Endothelial cell of umbilical vein (primary cell): Measurements from ENCODE around the gene CGNL1. TPM values are rescaled to one million over a fixed set of nuclear protein-coding genes. Genes with fewer than 3 reads are reported as not detected.

Source experiments
- BruUV-seq: library from RNA; stranded (reverse); fragments of 400-500 nt; replicated peaks from 2 replicates; lab custom pipeline; 2021; lab: Mats Ljungman, UMichigan
- CTCF ChIA-PET: fragments of 300-600, 350-600 bp; sonication (Branson Sonifier 250); formaldehyde crosslinking; loops from one replicate; lab custom pipeline; 2021; ENCODE audit warnings: antibody characterized with exemption, inconsistent platforms; lab: Charles Lee
- POLR2A ChIA-PET: fragments of 300-600, 350-600 bp; sonication (Branson Sonifier 250); formaldehyde crosslinking; loops from one replicate; lab custom pipeline; 2021; ENCODE audit warnings: antibody characterized with exemption, inconsistent platforms; lab: Charles Lee
- DNase-seq: peaks from one replicate; pipeline ENCODE4 v3.0.0-alpha.2; 2011; ENCODE audit warnings: low read depth, low spot score
- FAIRE-seq: peaks from 2 replicates; lab custom pipeline; 2011; peaks lifted over from hg19 to GRCh38; lab: Jason Lieb, UNC
- H2AFZ ChIP-seq: 2 replicates; pipeline ENCODE4 v1.6.0; 2012; ENCODE audit warnings: low read depth, low read length, control low read depth, inconsistent platforms
- H3K27ac ChIP-seq: 2 replicates; pipeline ENCODE4 v1.5.1; 2011; ENCODE audit warnings: low read depth, mild to moderate bottlenecking, control low read depth, low read length, moderate library complexity; ENCODE audit not compliant: insufficient read depth
- H3K27me3 ChIP-seq, 2 experiments: 2 replicates each; pipeline versions ENCODE4 v1.6.0 to v1.6.1; 2011; ENCODE audit warnings: low read length in 2 of 2, mixed read lengths in 1 of 2; ENCODE audit not compliant: control insufficient read depth in 2 of 2, insufficient read depth in 2 of 2
- H3K36me3 ChIP-seq, 2 experiments: 2 replicates in 1 of 2; 3 replicates in 1 of 2; pipeline ENCODE4 v1.5.1; 2011; ENCODE audit warnings: low read length in 2 of 2, mild to moderate bottlenecking in 1 of 2, moderate library complexity in 1 of 2; ENCODE audit not compliant: control insufficient read depth in 2 of 2, insufficient read depth in 2 of 2; ENCODE audit errors: extremely low read depth in 1 of 2
- H3K4me1 ChIP-seq: 3 replicates; pipeline ENCODE4 v1.5.1; 2011; ENCODE audit warnings: mild to moderate bottlenecking, low read length; ENCODE audit not compliant: control insufficient read depth, insufficient read depth; ENCODE audit errors: extremely low read depth
- H3K4me2 ChIP-seq: 2 replicates; pipeline ENCODE4 v1.6.1; 2011; ENCODE audit warnings: low read length, control low read depth, mixed read lengths; ENCODE audit not compliant: insufficient read depth
- H3K4me3 ChIP-seq, 3 experiments: fragments of 200-600 bp in 1 of 3; sonication (generic), shearing (Covaris generic) in 1 of 3; replicated peaks in 1 of 3; 2 replicates each; pipeline ENCODE4 v1.5.1; 2011 to 2016; ENCODE audit warnings: control low read depth in 3 of 3, low read length in 3 of 3, mild to moderate bottlenecking in 2 of 3, inconsistent platforms in 1 of 3, low read depth in 1 of 3, moderate library complexity in 1 of 3; ENCODE audit not compliant: insufficient read depth in 1 of 3
- H3K79me2 ChIP-seq: 2 replicates; pipeline ENCODE4 v1.6.0; 2012; ENCODE audit warnings: low read length, inconsistent platforms; ENCODE audit not compliant: control insufficient read depth, insufficient read depth
- H3K9ac ChIP-seq: replicated peaks from 2 replicates; pipeline ENCODE3; 2011; ENCODE audit warnings: low read length, control low read depth; ENCODE audit not compliant: insufficient read depth; ENCODE audit errors: extremely low read depth
- H3K9me1 ChIP-seq: replicated peaks from 3 replicates; pipeline ENCODE4 v1.6.0; 2011; ENCODE audit warnings: mild to moderate bottlenecking, low read length; ENCODE audit not compliant: control insufficient read depth, insufficient read depth; ENCODE audit errors: extremely low read depth
- H3K9me3 ChIP-seq: replicated peaks from 2 replicates; pipeline ENCODE4 v1.5.1; 2012; ENCODE audit warnings: low read length, inconsistent platforms; ENCODE audit not compliant: control insufficient read depth, insufficient read depth
- H4K20me1 ChIP-seq: replicated peaks from 2 replicates; pipeline ENCODE3; 2011; ENCODE audit warnings: mild to moderate bottlenecking, low read length; ENCODE audit not compliant: control insufficient read depth, insufficient read depth; ENCODE audit errors: extremely low read depth
- FOS ChIP-seq: IDR thresholded peaks from 2 replicates; pipeline ENCODE4 v1.6.1; 2011; ENCODE audit warnings: mild to moderate bottlenecking, low read length, moderate library complexity, borderline replicate concordance; ENCODE audit not compliant: insufficient read depth
- GATA2 ChIP-seq: IDR thresholded peaks from 2 replicates; pipeline ENCODE4 v1.7.0; 2011; ENCODE audit warnings: low read depth, mild to moderate bottlenecking, moderate library complexity, mixed read lengths, low read length; ENCODE audit not compliant: insufficient read length, insufficient read depth
- JUN ChIP-seq: IDR thresholded peaks from 2 replicates; pipeline ENCODE4 v1.6.1; 2011; ENCODE audit warnings: borderline replicate concordance, low read depth; ENCODE audit not compliant: insufficient read length, insufficient read depth
- MYC ChIP-seq: IDR thresholded peaks from one replicate; pipeline ENCODE4 v1.6.1; 2011; ENCODE audit warnings: mild to moderate bottlenecking, low read depth, low read length
- POLR2A ChIP-seq: IDR thresholded peaks from 2 replicates; pipeline ENCODE4 v1.6.1; 2012; ENCODE audit warnings: low read depth, mild to moderate bottlenecking, control low read depth, low read length
- POLR2AphosphoS5 ChIP-seq: IDR thresholded peaks from 2 replicates; pipeline ENCODE4 v1.6.1; 2012; ENCODE audit warnings: low read depth, mild to moderate bottlenecking, control low read depth, low read length, moderate library complexity; ENCODE audit not compliant: insufficient read depth
- dilution Hi-C: fragments of 300-500 bp; cut with MboI; formaldehyde crosslinking; loops from one replicate; pipeline ENCODE4 v1.15.0; 2019; ENCODE audit warnings: low sequenced_read_pairs; ENCODE audit not compliant: extremely low pct_ligation_motif_present
- intact Hi-C: fragments of 100-400 bp; cut with micrococcal nuclease; formaldehyde crosslinking; loops from one replicate; pipeline ENCODE4 v1.10.0; 2022
- polyA plus RNA-seq, 4 experiments: library from polyadenylated mRNA; depleted of rRNA in 3 of 4; stranded (reverse) in 3 of 4; unstranded in 1 of 4; fragments of >200 nt; gene quantifications; 2 replicates each; pipeline versions ENCODE4 v1.2.1 to v1.2.3, GENCODE V29; 2011 to 2012; ENCODE audit warnings: missing spikeins in 1 of 4
- total RNA-seq: library from RNA; stranded (reverse); gene quantifications from 2 replicates; pipeline ENCODE4 v1.2.3, GENCODE V29; 2021
- TF ChIP-seq, protein P1 (sequence below), 2 donors: IDR thresholded peaks; 1 replicate in 1 of 2; 2 replicates in 1 of 2; pipeline ENCODE4 v1.5.1; 2011; ENCODE audit warnings: low read length in 2 of 2, mild to moderate bottlenecking in 2 of 2, moderate library complexity in 2 of 2, control low read depth in 1 of 2, inconsistent platforms in 1 of 2, low read depth in 1 of 2; ENCODE audit not compliant: insufficient read depth in 1 of 2; ENCODE audit errors: extremely low read depth in 1 of 2
- TF ChIP-seq, protein P2 (sequence below): IDR thresholded peaks from 2 replicates; pipeline ENCODE4 v1.6.1; 2011; ENCODE audit not compliant: insufficient read depth, insufficient read length

The CGNL1 gene
- total and polyA plus RNA-seq, 2 donors (not counting 3 experiments of a cell fraction or from before 2014, with no cell fraction given): 6.9 to 27.1 TPM

- no peak overlapping the region for H3K4me3 ChIP-seq
- H3K9me3 ChIP-seq: no peaks in the 10 kb centered on the region
- no peaks in the 10 kb centered on the region for H4K20me1 ChIP-seq
- H3K9me1 ChIP-seq: no peaks in the 10 kb centered on the region
- intact Hi-C loops: no loop called here
- POLR2A ChIA-PET: no interaction called here
- no peaks in the 10 kb centered on the region for H3K36me3 ChIP-seq
- no TSS peak for BruUV-seq
- no peaks in the 10 kb centered on the region for H3K79me2 ChIP-seq
- H3K27me3 ChIP-seq: peaks cover 0 to 3% of the 10 kb centered on the region in 2 experiments
- dilution Hi-C loops: no loop called here
- FAIRE-seq (no peak), DNase-seq (no peak)
- H3K9ac ChIP-seq: no peak overlapping the region
- no peak overlapping the region for H3K27ac ChIP-seq
- no peak for TF ChIP-seq FOS
- TF ChIP-seq POLR2AphosphoS5: no peak
- TF ChIP-seq POLR2A: no peak
- TF ChIP-seq, protein P1, sequence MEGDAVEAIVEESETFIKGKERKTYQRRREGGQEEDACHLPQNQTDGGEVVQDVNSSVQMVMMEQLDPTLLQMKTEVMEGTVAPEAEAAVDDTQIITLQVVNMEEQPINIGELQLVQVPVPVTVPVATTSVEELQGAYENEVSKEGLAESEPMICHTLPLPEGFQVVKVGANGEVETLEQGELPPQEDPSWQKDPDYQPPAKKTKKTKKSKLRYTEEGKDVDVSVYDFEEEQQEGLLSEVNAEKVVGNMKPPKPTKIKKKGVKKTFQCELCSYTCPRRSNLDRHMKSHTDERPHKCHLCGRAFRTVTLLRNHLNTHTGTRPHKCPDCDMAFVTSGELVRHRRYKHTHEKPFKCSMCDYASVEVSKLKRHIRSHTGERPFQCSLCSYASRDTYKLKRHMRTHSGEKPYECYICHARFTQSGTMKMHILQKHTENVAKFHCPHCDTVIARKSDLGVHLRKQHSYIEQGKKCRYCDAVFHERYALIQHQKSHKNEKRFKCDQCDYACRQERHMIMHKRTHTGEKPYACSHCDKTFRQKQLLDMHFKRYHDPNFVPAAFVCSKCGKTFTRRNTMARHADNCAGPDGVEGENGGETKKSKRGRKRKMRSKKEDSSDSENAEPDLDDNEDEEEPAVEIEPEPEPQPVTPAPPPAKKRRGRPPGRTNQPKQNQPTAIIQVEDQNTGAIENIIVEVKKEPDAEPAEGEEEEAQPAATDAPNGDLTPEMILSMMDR (IDR thresholded peaks at IDR 0.05; ENCODE audit: extremely low read depth in 1 of 2, insufficient read depth in 1 of 2, low read depth in 1 of 2, low read length in 2 of 2): no peak
- TF ChIP-seq MYC: no peak
- no peak for TF ChIP-seq GATA2
- TF ChIP-seq JUN: no peak
- TF ChIP-seq, protein P2, sequence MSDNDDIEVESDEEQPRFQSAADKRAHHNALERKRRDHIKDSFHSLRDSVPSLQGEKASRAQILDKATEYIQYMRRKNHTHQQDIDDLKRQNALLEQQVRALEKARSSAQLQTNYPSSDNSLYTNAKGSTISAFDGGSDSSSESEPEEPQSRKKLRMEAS: no peak
- H2AFZ ChIP-seq: no peak overlapping the region
- no peak overlapping the region for H3K4me2 ChIP-seq
- peaks cover 16% of the 10 kb centered on the region for H3K4me1 ChIP-seq
- CTCF ChIA-PET: no interaction called here
Measured at GRCh38 chr15:57373882-57374276, 2.4 kb upstream of the CGNL1 start.
